ENCODE measurements around the gene NPC2. TPM values are rescaled to one million over a fixed set of nuclear protein-coding genes. Genes with fewer than 3 reads are reported as not detected.

The NPC2 gene
- total RNA-seq, 4 donors from 2014 or later = 75.9 to 176 (median 92.9) TPM

DNA sequence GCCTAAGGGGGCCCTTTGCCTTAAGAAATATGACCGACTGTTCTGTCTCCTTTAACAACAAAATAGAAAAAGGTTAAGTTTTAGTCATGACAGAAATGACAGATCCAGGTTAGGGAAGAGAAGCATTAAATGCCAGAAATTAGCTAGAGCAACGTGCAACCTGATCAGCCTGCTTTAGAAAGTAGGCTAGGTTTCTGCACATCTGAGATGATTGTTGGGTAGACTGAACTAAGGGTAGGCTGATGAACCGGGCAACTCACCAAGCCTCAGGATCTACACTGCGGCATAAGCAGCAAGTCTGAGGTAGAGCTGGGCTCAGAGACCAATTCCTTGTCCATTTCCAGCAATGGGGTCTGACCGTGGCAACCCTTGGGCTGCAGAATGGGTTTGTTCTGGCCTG lies 29.4 kb downstream of the NPC2 start:
- H3K27me3 ChIP-seq = no peaks in the 10 kb centered on the region
- no peaks in the 10 kb centered on the region for H3K9me3 ChIP-seq
- H3K4me3 ChIP-seq = no peak overlapping the region
- no peaks in the 10 kb centered on the region for H3K36me3 ChIP-seq
- no peak for TF ChIP-seq POLR2A (IDR thresholded peaks at IDR 0.05)
- TF ChIP-seq, protein P1, sequence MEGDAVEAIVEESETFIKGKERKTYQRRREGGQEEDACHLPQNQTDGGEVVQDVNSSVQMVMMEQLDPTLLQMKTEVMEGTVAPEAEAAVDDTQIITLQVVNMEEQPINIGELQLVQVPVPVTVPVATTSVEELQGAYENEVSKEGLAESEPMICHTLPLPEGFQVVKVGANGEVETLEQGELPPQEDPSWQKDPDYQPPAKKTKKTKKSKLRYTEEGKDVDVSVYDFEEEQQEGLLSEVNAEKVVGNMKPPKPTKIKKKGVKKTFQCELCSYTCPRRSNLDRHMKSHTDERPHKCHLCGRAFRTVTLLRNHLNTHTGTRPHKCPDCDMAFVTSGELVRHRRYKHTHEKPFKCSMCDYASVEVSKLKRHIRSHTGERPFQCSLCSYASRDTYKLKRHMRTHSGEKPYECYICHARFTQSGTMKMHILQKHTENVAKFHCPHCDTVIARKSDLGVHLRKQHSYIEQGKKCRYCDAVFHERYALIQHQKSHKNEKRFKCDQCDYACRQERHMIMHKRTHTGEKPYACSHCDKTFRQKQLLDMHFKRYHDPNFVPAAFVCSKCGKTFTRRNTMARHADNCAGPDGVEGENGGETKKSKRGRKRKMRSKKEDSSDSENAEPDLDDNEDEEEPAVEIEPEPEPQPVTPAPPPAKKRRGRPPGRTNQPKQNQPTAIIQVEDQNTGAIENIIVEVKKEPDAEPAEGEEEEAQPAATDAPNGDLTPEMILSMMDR (IDR thresholded peaks at IDR 0.05 in 4 of 5, conservative IDR thresholded peaks at IDR 0.05 in 1 of 5) = no peak
- ATAC-seq (no peak), DNase-seq (no peak)
- peaks cover 0 to 2% of the 10 kb centered on the region in 2 donors for H3K4me1 ChIP-seq
- intact Hi-C loops (cut with DNase I; ENCODE audit: low total_unique reads) = no loop called here
- in situ Hi-C loops (cut with MboI; ENCODE audit: low sequenced_read_pairs in 4 of 4) = no loop called here
- no peak overlapping the region for H3K27ac ChIP-seq

DNA sequence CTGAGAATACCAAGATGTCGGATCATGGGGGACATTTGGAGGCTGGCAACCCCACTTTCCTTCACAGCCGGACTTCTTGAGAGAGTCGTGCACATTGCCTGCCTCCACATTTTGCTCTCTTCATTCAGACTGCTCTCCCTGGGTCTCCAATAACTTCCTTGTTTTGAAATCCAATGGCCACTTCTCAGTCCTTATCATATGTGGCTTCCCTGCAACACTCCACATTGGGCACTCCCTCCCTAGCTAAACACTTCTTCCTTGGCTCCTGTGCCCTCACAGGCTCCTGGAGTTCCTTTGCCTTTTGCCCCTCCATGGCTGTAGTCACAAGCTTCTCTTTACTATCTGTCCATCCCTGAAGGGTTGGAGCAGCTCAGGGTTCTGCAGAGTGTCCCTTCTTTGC lies 30.1 kb downstream of the NPC2 start:
- H3K9me3 ChIP-seq = no peaks in the 10 kb centered on the region
- H3K27ac ChIP-seq = no peak overlapping the region
- TF ChIP-seq, protein P1 (IDR thresholded peaks at IDR 0.05 in 4 of 5, conservative IDR thresholded peaks at IDR 0.05 in 1 of 5) = no peak
- no peak for TF ChIP-seq POLR2A (IDR thresholded peaks at IDR 0.05)
- no peaks in the 10 kb centered on the region for H3K27me3 ChIP-seq
- ATAC-seq (no peak), DNase-seq (no peak)
- intact Hi-C loops (cut with DNase I; ENCODE audit: low total_unique reads) (no loop called here), in situ Hi-C loops (cut with MboI; ENCODE audit: low sequenced_read_pairs in 4 of 4) (no loop called here)
- H3K36me3 ChIP-seq = no peaks in the 10 kb centered on the region
- H3K4me3 ChIP-seq = no peak overlapping the region
- H3K4me1 ChIP-seq = no peaks in the 10 kb centered on the region

DNA sequence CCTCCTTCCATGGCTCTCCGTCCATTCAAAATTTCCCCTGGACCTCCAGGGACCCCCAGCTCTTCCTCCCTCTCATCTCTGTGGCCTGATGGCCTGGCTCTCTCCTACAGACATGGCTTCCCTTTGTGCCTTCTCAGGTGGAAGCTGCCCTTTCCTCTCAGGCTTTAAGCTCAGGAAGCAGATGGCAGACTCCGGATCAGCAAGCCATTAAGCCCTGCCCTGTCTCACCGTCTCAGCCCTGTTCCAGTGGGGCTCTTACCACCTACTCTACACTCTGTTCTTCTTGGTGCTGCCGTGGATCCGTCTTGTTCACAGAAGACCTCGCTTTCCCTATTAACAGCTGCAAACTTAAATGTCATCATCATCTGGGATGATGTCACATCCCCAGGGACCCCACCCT lies 33.1 kb downstream of the NPC2 start:
- Histone ChIP-seq H3K4me3 (no peak overlapping the region), H3K27me3 (no peaks in the 10 kb centered on the region), H3K4me1 (no peaks in the 10 kb centered on the region), H3K27ac (no peak overlapping the region), H3K9me3 (no peaks in the 10 kb centered on the region), H3K36me3 (no peaks in the 10 kb centered on the region)
- in situ Hi-C loops (cut with MboI; ENCODE audit: low sequenced_read_pairs in 4 of 4) (no loop called here), intact Hi-C loops (cut with DNase I; ENCODE audit: low total_unique reads) (no loop called here)
- no peak for ATAC-seq
- no peak for DNase-seq
- TF ChIP-seq, protein P1 (IDR thresholded peaks at IDR 0.05 in 4 of 5, conservative IDR thresholded peaks at IDR 0.05 in 1 of 5) = no peak
- TF ChIP-seq POLR2A (IDR thresholded peaks at IDR 0.05) = no peak

DNA sequence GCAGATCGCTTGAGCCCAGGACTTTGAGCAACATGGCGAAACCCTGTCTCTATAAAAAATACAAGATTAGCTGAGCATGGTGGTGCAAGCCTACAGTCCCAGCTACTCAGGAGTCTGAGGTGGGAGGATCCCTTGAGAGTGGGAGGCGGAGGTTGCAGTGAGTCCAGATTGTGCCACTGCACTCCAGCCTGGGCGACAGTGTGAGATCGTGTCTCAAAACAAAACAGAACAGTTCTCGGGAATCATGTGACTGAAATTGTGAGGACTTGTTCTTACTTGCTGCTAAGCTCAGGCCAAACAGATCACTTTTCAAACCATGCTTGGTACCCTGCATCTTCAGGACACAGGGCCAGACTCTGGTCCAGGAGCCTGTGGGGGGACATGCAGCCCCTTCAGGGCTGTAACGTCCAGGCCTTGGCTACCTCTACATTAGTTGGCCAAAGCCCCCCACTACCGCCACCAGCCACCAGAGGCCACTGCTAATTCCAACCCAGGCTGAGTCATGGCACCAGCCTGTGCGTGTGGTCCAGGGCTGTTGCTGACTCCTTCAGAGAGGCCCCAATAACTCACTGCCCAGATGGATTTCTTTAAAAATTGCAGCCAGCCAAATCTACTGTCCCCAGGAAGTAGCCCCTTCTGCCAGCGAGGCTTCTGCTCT lies 33.7 kb downstream of the NPC2 start:
- TF ChIP-seq, protein P1 (IDR thresholded peaks at IDR 0.05 in 4 of 5, conservative IDR thresholded peaks at IDR 0.05 in 1 of 5) = peak in 4 of 5 experiments; percentile 48 to 64 (median 54)
- TF ChIP-seq POLR2A (IDR thresholded peaks at IDR 0.05) = no peak
- H3K9me3 ChIP-seq = no peaks in the 10 kb centered on the region
- peak; percentile 56 to 70 for ATAC-seq
- no peaks in the 10 kb centered on the region for H3K36me3 ChIP-seq
- H3K4me3 ChIP-seq = no peak overlapping the region
- intact Hi-C loops (cut with DNase I; ENCODE audit: low total_unique reads) = no loop called here
- no peak overlapping the region for H3K27ac ChIP-seq
- no peaks in the 10 kb centered on the region for H3K27me3 ChIP-seq
- no peaks in the 10 kb centered on the region for H3K4me1 ChIP-seq
- DNase-seq = peak in 1 of 2 donors; percentile 24
- in situ Hi-C loops (cut with MboI; ENCODE audit: low sequenced_read_pairs in 4 of 4) = no loop called here

DNA sequence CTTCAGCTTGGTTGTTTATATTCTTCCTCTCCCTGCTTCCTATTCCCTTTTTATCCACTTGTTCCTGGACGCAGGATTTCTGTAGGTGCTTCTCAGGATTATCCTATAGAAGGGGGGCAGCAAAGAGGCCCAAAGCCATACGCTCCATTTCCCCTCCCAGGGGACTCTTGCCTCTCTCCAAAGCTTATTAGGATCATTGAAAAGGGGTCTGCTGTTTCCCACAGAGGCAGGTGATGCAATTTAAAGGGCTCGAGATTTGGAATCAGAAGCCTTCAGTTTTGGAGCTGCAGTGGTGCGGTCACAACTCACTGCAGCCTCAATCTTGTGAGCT lies 35.6 kb downstream of the NPC2 start:
- no peak overlapping the region for H3K4me3 ChIP-seq
- no peak for ATAC-seq
- H3K36me3 ChIP-seq = no peaks in the 10 kb centered on the region
- DNase-seq = no peak
- in situ Hi-C loops (cut with MboI; ENCODE audit: low sequenced_read_pairs in 4 of 4) (no loop called here), intact Hi-C loops (cut with DNase I; ENCODE audit: low total_unique reads) (no loop called here)
- no peaks in the 10 kb centered on the region for H3K27me3 ChIP-seq
- H3K27ac ChIP-seq = no peak overlapping the region
- no peaks in the 10 kb centered on the region for H3K9me3 ChIP-seq
- no peak for TF ChIP-seq POLR2A (IDR thresholded peaks at IDR 0.05)
- TF ChIP-seq, protein P1 (IDR thresholded peaks at IDR 0.05 in 4 of 5, conservative IDR thresholded peaks at IDR 0.05 in 1 of 5) = no peak
- no peaks in the 10 kb centered on the region for H3K4me1 ChIP-seq

Data from gastrocnemius medialis (tissue), 4 donors.